Upper lobe of left lung (tissue), 4 donors: ENCODE measurements around the gene CAB39L.

Experiments
- EP300 ChIP-seq, 4 donors: sonication (generic); formaldehyde crosslinking; IDR thresholded peaks; one replicate each; pipeline ENCODE4 v1.5.1; 2017; ENCODE audit warnings: antibody characterized with exemption in 4 of 4, control low read depth in 2 of 4
- POLR2A ChIP-seq, 4 donors: fragments of 450-650 bp; IDR thresholded peaks; one replicate each; pipeline ENCODE4 v1.5.1; 2016 to 2017; ENCODE audit warnings: antibody characterized with exemption in 4 of 4, mild to moderate bottlenecking in 2 of 4
- POLR2AphosphoS5 ChIP-seq, 2 donors: sonication (generic); formaldehyde crosslinking; IDR thresholded peaks; one replicate each; pipeline ENCODE4 v1.5.1; 2017; ENCODE audit warnings: antibody characterized with exemption in 2 of 2
- TF ChIP-seq, protein P1 (sequence below), 6 experiments: fragments of 450-650 bp in 4 of 6; fragments of 200-600 bp in 2 of 6; sonication (generic) in 2 of 6; IDR thresholded peaks; one replicate each; pipeline ENCODE4 v1.5.1; 2016 to 2019; ENCODE audit warnings: antibody characterized with exemption in 6 of 6

DNA sequence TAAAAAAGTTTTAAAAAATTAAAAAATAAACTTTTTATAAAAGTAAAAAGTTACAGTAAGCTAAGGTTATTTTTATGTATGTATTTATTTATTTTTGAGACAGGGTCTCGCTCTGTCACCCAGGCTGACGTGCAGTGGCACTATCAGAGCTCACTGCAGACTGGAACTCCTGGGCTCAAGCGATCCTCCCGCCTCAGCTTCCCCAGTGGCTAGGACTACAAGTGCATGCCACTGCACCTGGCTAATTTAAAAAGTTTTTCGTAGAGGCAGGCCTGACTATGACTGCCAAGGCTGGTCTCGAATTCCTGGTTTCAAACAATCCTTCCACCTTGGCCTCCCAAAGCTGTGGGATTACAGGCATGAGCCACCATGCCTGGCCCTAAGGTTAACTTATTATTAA lies 132.0 kb downstream of the CAB39L start:
- TF ChIP-seq EP300 (IDR thresholded peaks at IDR 0.05) (no peak), POLR2AphosphoS5 (IDR thresholded peaks at IDR 0.05) (no peak), POLR2A (IDR thresholded peaks at IDR 0.05) (no peak)
- TF ChIP-seq, protein P1, sequence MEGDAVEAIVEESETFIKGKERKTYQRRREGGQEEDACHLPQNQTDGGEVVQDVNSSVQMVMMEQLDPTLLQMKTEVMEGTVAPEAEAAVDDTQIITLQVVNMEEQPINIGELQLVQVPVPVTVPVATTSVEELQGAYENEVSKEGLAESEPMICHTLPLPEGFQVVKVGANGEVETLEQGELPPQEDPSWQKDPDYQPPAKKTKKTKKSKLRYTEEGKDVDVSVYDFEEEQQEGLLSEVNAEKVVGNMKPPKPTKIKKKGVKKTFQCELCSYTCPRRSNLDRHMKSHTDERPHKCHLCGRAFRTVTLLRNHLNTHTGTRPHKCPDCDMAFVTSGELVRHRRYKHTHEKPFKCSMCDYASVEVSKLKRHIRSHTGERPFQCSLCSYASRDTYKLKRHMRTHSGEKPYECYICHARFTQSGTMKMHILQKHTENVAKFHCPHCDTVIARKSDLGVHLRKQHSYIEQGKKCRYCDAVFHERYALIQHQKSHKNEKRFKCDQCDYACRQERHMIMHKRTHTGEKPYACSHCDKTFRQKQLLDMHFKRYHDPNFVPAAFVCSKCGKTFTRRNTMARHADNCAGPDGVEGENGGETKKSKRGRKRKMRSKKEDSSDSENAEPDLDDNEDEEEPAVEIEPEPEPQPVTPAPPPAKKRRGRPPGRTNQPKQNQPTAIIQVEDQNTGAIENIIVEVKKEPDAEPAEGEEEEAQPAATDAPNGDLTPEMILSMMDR (IDR thresholded peaks at IDR 0.05): no peak
